Chondrocyte (in vitro differentiated cells): ENCODE results near the gene GPNMB. TPM values are rescaled to one million over a fixed set of nuclear protein-coding genes. Genes with fewer than 3 reads are reported as not detected.
A peak's percentile ranks its signal among the peaks of the same experiment; 100 is the strongest.

Experiments
- DNase-seq: peaks from one replicate; pipeline ENCODE4 v3.0.0; 2021; ENCODE audit warnings: mixed read lengths, low spot score
- H3K27ac Mint-ChIP-seq: one replicate; pipeline ENCODE4 v1.8.0; 2021; ENCODE audit warnings: mild to moderate bottlenecking, moderate library complexity, mixed read lengths; ENCODE audit not compliant: unreplicated experiment
- H3K27me3 Mint-ChIP-seq: 2 replicates; pipeline ENCODE4 v1.8.0; 2021; ENCODE audit warnings: low read depth, mixed read lengths
- H3K36me3 Mint-ChIP-seq: 2 replicates; pipeline ENCODE4 v1.8.0; 2021; ENCODE audit warnings: low read depth, mixed read lengths
- H3K4me1 Mint-ChIP-seq: 2 replicates; pipeline ENCODE4 v1.8.0; 2021; ENCODE audit warnings: low read depth, mild to moderate bottlenecking, mixed read lengths
- H3K4me3 Mint-ChIP-seq: one replicate; pipeline ENCODE4 v1.8.0; 2021; ENCODE audit warnings: mild to moderate bottlenecking, moderate library complexity, mixed read lengths; ENCODE audit not compliant: unreplicated experiment
- H3K9me3 Mint-ChIP-seq: 2 replicates; pipeline ENCODE4 v1.8.0; 2021; ENCODE audit warnings: low read depth, mixed read lengths
- CTCF ChIP-seq: fragments of 200-600 bp; sonication (generic); IDR thresholded peaks from 2 replicates; pipeline ENCODE4 v1.5.0; 2021; ENCODE audit warnings: antibody characterized with exemption, mild to moderate bottlenecking, moderate library complexity
- total RNA-seq: library from RNA; stranded (reverse); gene quantifications from 3 replicates; pipeline ENCODE4 v1.2.1, GENCODE V29; 2021

The GPNMB gene
- total RNA-seq, 1 donor from 2014 or later: 139 TPM

GRCh38 chr7:23226844-23227450, 19.6 kb upstream of the GPNMB start:
- H3K36me3 Mint-ChIP-seq: peaks cover 3% of the 10 kb centered on the region
- no peaks in the 10 kb centered on the region for H3K27me3 Mint-ChIP-seq
- H3K4me1 Mint-ChIP-seq: no peaks in the 10 kb centered on the region
- no peak overlapping the region for H3K4me3 Mint-ChIP-seq
- H3K9me3 Mint-ChIP-seq: peaks cover 11% of the 10 kb centered on the region
- no peak for DNase-seq
- H3K27ac Mint-ChIP-seq: no peak overlapping the region
- TF ChIP-seq CTCF: no peak

- no peaks in the 10 kb centered on the region for H3K4me1 Mint-ChIP-seq
- DNase-seq: no peak
- no peak overlapping the region for H3K27ac Mint-ChIP-seq
- TF ChIP-seq CTCF: no peak
- H3K9me3 Mint-ChIP-seq: peaks cover 11% of the 10 kb centered on the region
- H3K4me3 Mint-ChIP-seq: no peak overlapping the region
- no peaks in the 10 kb centered on the region for H3K27me3 Mint-ChIP-seq
- peaks cover 3% of the 10 kb centered on the region for H3K36me3 Mint-ChIP-seq
Measured at GRCh38 chr7:23228412-23228811, 18.2 kb upstream of the GPNMB start.

- peaks cover 3% of the 10 kb centered on the region for H3K36me3 Mint-ChIP-seq
- no peak overlapping the region for H3K4me3 Mint-ChIP-seq
- no peaks in the 10 kb centered on the region for H3K27me3 Mint-ChIP-seq
- no peak overlapping the region for H3K27ac Mint-ChIP-seq
- H3K4me1 Mint-ChIP-seq: peaks cover 10% of the 10 kb centered on the region
- DNase-seq: no peak
- peaks cover 11% of the 10 kb centered on the region for H3K9me3 Mint-ChIP-seq
- no peak for TF ChIP-seq CTCF
Measured at GRCh38 chr7:23230641-23231101, 15.9 kb upstream of the GPNMB start.

GRCh38 chr7:23232966-23233365, 13.6 kb upstream of the GPNMB start:
- Mint-ChIP-seq H3K36me3 (peaks cover 3% of the 10 kb centered on the region), H3K27me3 (no peaks in the 10 kb centered on the region), H3K4me3 (no peak overlapping the region), H3K4me1 (peaks cover 13% of the 10 kb centered on the region), H3K27ac (no peak overlapping the region), H3K9me3 (peaks cover 11% of the 10 kb centered on the region)
- TF ChIP-seq CTCF: no peak
- DNase-seq: no peak

GRCh38 chr7:23234569-23235296, 11.8 kb upstream of the GPNMB start:
- DNase-seq: no peak
- no peaks in the 10 kb centered on the region for H3K9me3 Mint-ChIP-seq
- no peaks in the 10 kb centered on the region for H3K27me3 Mint-ChIP-seq
- no peaks in the 10 kb centered on the region for H3K36me3 Mint-ChIP-seq
- H3K4me1 Mint-ChIP-seq: peaks cover 13% of the 10 kb centered on the region
- H3K4me3 Mint-ChIP-seq: no peak overlapping the region
- TF ChIP-seq CTCF: peak; percentile 37
- no peak overlapping the region for H3K27ac Mint-ChIP-seq
